SK-N-SH (cell line): ENCODE results near the gene ATP7B. TPM values are rescaled to one million over a fixed set of nuclear protein-coding genes. Genes with fewer than 3 reads are reported as not detected.

Experiments used
- CTCF ChIA-PET: fragments of 300-600, 350-600 bp; formaldehyde crosslinking; extraction: SDS; loops from one replicate; lab custom pipeline; 2021; lab: Yijun Ruan, JAX
- POLR2A ChIA-PET: fragments of 350-600 bp; sonication (Branson Sonifier 250); formaldehyde crosslinking; extraction: SDS; loops from one replicate; lab custom pipeline; 2020; ENCODE audit warnings: antibody characterized with exemption, inconsistent platforms; lab: Yijun Ruan, JAX
- DNase-seq: peaks from one replicate; pipeline ENCODE4 v3.0.0; 2012
- H2AFZ ChIP-seq: fragments of 200-600 bp; sonication (generic); 2 replicates; pipeline ENCODE4 v1.8.1; 2016; ENCODE audit warnings: antibody characterized with exemption, mild to moderate bottlenecking, low read depth
- H3F3A ChIP-seq: fragments of 200-600 bp; sonication (generic); replicated peaks from 2 replicates; pipeline ENCODE3; 2016; ENCODE audit warnings: antibody characterized with exemption, mild to moderate bottlenecking; ENCODE audit not compliant: insufficient read depth
- H3K27ac ChIP-seq, 2 experiments: fragments of 200-500 bp in 1 of 2; fragments of 200-600 bp in 1 of 2; sonication (Bioruptor generic) in 1 of 2; sonication (generic), shearing (Covaris generic) in 1 of 2; 2 replicates each; pipeline versions ENCODE4 v1.5.1 to v1.6.1; 2014 to 2016; ENCODE audit warnings: low read depth in 2 of 2, inconsistent platforms in 1 of 2, low read length in 1 of 2, mild to moderate bottlenecking in 1 of 2, mixed read lengths in 1 of 2
- H3K27me3 ChIP-seq: fragments of 200-600 bp; sonication (generic), shearing (Covaris generic); 2 replicates; pipeline ENCODE4 v1.6.1; 2016; ENCODE audit warnings: mixed run types; ENCODE audit not compliant: insufficient read depth
- H3K36me3 ChIP-seq, 2 experiments: fragments of 200-500 bp in 1 of 2; fragments of 200-600 bp in 1 of 2; sonication (Bioruptor generic) in 1 of 2; sonication (generic) in 1 of 2; replicated peaks in 1 of 2; 2 replicates each; pipeline versions ENCODE3 to v1.5.1; 2014 to 2016; ENCODE audit warnings: low read length in 1 of 2, mild to moderate bottlenecking in 1 of 2; ENCODE audit not compliant: insufficient read depth in 2 of 2, control insufficient read depth in 1 of 2
- H3K4me1 ChIP-seq, 2 experiments: fragments of 200-500 bp in 1 of 2; fragments of 200-600 bp in 1 of 2; sonication (Bioruptor generic) in 1 of 2; sonication (generic), shearing (Covaris generic) in 1 of 2; 2 replicates each; pipeline versions ENCODE4 v1.5.1 to v1.6.1; 2014 to 2016; ENCODE audit warnings: low read depth in 1 of 2, low read length in 1 of 2, mixed run types in 1 of 2; ENCODE audit not compliant: insufficient read depth in 2 of 2, control insufficient read depth in 1 of 2
- H3K4me2 ChIP-seq: fragments of 200-600 bp; sonication (generic), shearing (Covaris generic); 2 replicates; pipeline ENCODE4 v1.6.1; 2017; ENCODE audit warnings: mixed run types
- H3K4me3 ChIP-seq, 2 experiments: fragments of 200-500 bp in 1 of 2; fragments of 200-600 bp in 1 of 2; sonication (Bioruptor generic) in 1 of 2; sonication (generic), shearing (Covaris generic) in 1 of 2; 2 replicates each; pipeline versions ENCODE4 v1.5.1 to v1.8.1; 2014 to 2016; ENCODE audit warnings: low read depth in 2 of 2, inconsistent platforms in 1 of 2, low read length in 1 of 2, mild to moderate bottlenecking in 1 of 2, mixed read lengths in 1 of 2, moderate library complexity in 1 of 2
- H3K79me2 ChIP-seq: fragments of 200-600 bp; sonication (generic); 2 replicates; pipeline ENCODE4 v1.8.1; 2017; ENCODE audit warnings: mild to moderate bottlenecking; ENCODE audit not compliant: insufficient read depth
- H3K9ac ChIP-seq: fragments of 200-600 bp; sonication (generic); 2 replicates; pipeline ENCODE4 v1.6.1; 2017; ENCODE audit warnings: mixed run types
- H3K9me2 ChIP-seq: fragments of 200-600 bp; sonication (generic); 2 replicates; pipeline ENCODE4 v1.6.1; 2017; ENCODE audit warnings: mixed run types
- H3K9me3 ChIP-seq: fragments of 200-600 bp; sonication (generic); 2 replicates; pipeline ENCODE4 v1.6.1; 2017; ENCODE audit warnings: mixed run types, mild to moderate bottlenecking, moderate library complexity
- H4K20me1 ChIP-seq: fragments of 200-600 bp; sonication (generic); 2 replicates; pipeline ENCODE4 v1.6.1; 2017; ENCODE audit warnings: mild to moderate bottlenecking, mixed run types; ENCODE audit not compliant: insufficient read depth
- CHD2 ChIP-seq: fragments of 150-350 bp; IDR thresholded peaks from 2 replicates; pipeline ENCODE4 v1.6.1; 2018; ENCODE audit warnings: low read length; ENCODE audit not compliant: partially characterized antibody
- CTCF ChIP-seq: fragments of 200-600 bp; sonication (generic); IDR thresholded peaks from 2 replicates; pipeline ENCODE4 v1.6.1; 2017; ENCODE audit warnings: antibody characterized with exemption, mild to moderate bottlenecking, moderate library complexity
- FOXJ3 ChIP-seq: sonication (generic); formaldehyde crosslinking; IDR thresholded peaks from 2 replicates; pipeline ENCODE4 v1.5.1; 2020; ENCODE audit warnings: mild to moderate bottlenecking, missing genetic modification reagents
- GABPA ChIP-seq: IDR thresholded peaks from 2 replicates; pipeline ENCODE4 v1.4.0; 2012; ENCODE audit warnings: low read depth, mild to moderate bottlenecking
- IRF3 ChIP-seq: fragments of 150-350 bp; IDR thresholded peaks from 2 replicates; pipeline ENCODE4 v1.6.1; 2016; ENCODE audit warnings: mild to moderate bottlenecking, low read depth, low read length
- MAX ChIP-seq: IDR thresholded peaks from 2 replicates; pipeline ENCODE4 v1.4.0; 2012; ENCODE audit warnings: low read depth
- MEF2A ChIP-seq: IDR thresholded peaks from 2 replicates; pipeline ENCODE4 v1.4.0; 2012; ENCODE audit warnings: low read depth, borderline replicate concordance
- NFIC ChIP-seq: IDR thresholded peaks from 2 replicates; pipeline ENCODE4 v1.4.0; 2012; ENCODE audit warnings: borderline replicate concordance
- POLR2AphosphoS5 ChIP-seq: IDR thresholded peaks from 2 replicates; pipeline ENCODE4 v1.6.1; 2012; ENCODE audit warnings: low read depth, low read length
- REST ChIP-seq: IDR thresholded peaks from 2 replicates; pipeline ENCODE4 v1.6.1; 2012; ENCODE audit warnings: mild to moderate bottlenecking, low read depth, low read length, moderate library complexity
- TEAD4 ChIP-seq: IDR thresholded peaks from 2 replicates; pipeline ENCODE4 v1.4.0; 2012; ENCODE audit warnings: mild to moderate bottlenecking, borderline replicate concordance; ENCODE audit not compliant: insufficient read depth
- USF1 ChIP-seq: IDR thresholded peaks from 2 replicates; pipeline ENCODE4 v1.4.0; 2012; ENCODE audit warnings: low read depth, borderline replicate concordance
- ZBTB33 ChIP-seq: IDR thresholded peaks from 2 replicates; pipeline ENCODE4 v1.4.0; 2012; ENCODE audit warnings: low read depth, borderline replicate concordance
- WGBS: methylation state at CpG from one replicate; pipeline ENCODE4 v1.1.6; 2017; ENCODE audit warnings: low lambda C conversion rate; 5-methylcytosine and 5-hydroxymethylcytosine counted together
- polyA plus RNA-seq, 3 experiments: library from polyadenylated mRNA; depleted of rRNA; stranded (reverse); fragments of >200 nt; gene quantifications; 2 replicates each; pipeline ENCODE4 v1.2.3, GENCODE V29; 2012

Gene ATP7B
- polyA plus RNA-seq, 1 of the 3 experiments (the other 2 are of a cell fraction), result 4.4 TPM

- 82% methylated on average over 15 of the region's 15 CpGs for WGBS
- H3K36me3 ChIP-seq, result no peaks in the 10 kb centered on the region
- H3K4me2 ChIP-seq, result no peak overlapping the region
- no peaks in the 10 kb centered on the region for H3K79me2 ChIP-seq
- no peak overlapping the region for H3K4me3 ChIP-seq
- H3K4me1 ChIP-seq, result no peaks in the 10 kb centered on the region
- H2AFZ ChIP-seq, result no peak overlapping the region
- no peak overlapping the region for H3K27ac ChIP-seq
- H3F3A ChIP-seq, result no peaks in the 10 kb centered on the region
- CTCF ChIA-PET, result interaction anchor here (1.0 to 1.1 kb wide), 2 partner anchors 126 to 505 kb away, joined by 3 to 4 read pairs; no protein-coding TSS in a partner anchor
- H3K9me3 ChIP-seq, result no peaks in the 10 kb centered on the region
- DNase-seq, result no peak
- no peaks in the 10 kb centered on the region for H3K9me2 ChIP-seq
- TF ChIP-seq MEF2A (no peak), NFIC (no peak)
- TF ChIP-seq, all 33 proteins: peak for 0
- H3K27me3 ChIP-seq, result no peaks in the 10 kb centered on the region
- no peak overlapping the region for H3K9ac ChIP-seq
- POLR2A ChIA-PET, result no interaction called here
- no peaks in the 10 kb centered on the region for H4K20me1 ChIP-seq
These were observed 65.0 kb downstream of the ATP7B start for GRCh38 chr13:51946163-51946669.

- POLR2A ChIA-PET, result no interaction called here
- H3K4me3 ChIP-seq, result no peak overlapping the region
- H3K9me3 ChIP-seq, result no peaks in the 10 kb centered on the region
- H2AFZ ChIP-seq, result no peak overlapping the region
- H3K9ac ChIP-seq, result no peak overlapping the region
- no peaks in the 10 kb centered on the region for H3K9me2 ChIP-seq
- H3F3A ChIP-seq, result no peaks in the 10 kb centered on the region
- DNase-seq, result no peak
- peaks cover 0 to 2% of the 10 kb centered on the region in 2 experiments for H3K36me3 ChIP-seq
- no peaks in the 10 kb centered on the region for H3K4me1 ChIP-seq
- 79% methylated on average over 12 of the region's 12 CpGs for WGBS
- no peaks in the 10 kb centered on the region for H3K79me2 ChIP-seq
- CTCF ChIA-PET, result interaction anchor here (1.1 kb wide), 1 partner anchor 10 kb away, joined by 3 read pairs; no protein-coding TSS in a partner anchor
- no peak overlapping the region for H3K4me2 ChIP-seq
- no peaks in the 10 kb centered on the region for H3K27me3 ChIP-seq
- no peak overlapping the region for H3K27ac ChIP-seq
- H4K20me1 ChIP-seq, result no peaks in the 10 kb centered on the region
- no peak for TF ChIP-seq ZBTB33
- no peak for TF ChIP-seq GABPA
- no peak for TF ChIP-seq USF1
- TF ChIP-seq CTCF, result no peak
- no peak for TF ChIP-seq IRF3
- no peak for TF ChIP-seq CHD2
- TF ChIP-seq REST, result no peak
- no peak for TF ChIP-seq POLR2AphosphoS5
- no peak for TF ChIP-seq MAX
- no peak for TF ChIP-seq TEAD4
- no peak for TF ChIP-seq FOXJ3 (CRISPR knock-in tag)
These were observed 66.1 kb downstream of the ATP7B start for GRCh38 chr13:51945149-51945548.
